Suprapubic skin (tissue), 4 donors: ENCODE data around the gene PLCL1. TPM values are rescaled to one million over a fixed set of nuclear protein-coding genes. Genes with fewer than 3 reads are reported as not detected.

Experiments
- DNase-seq, 2 donors: peaks; one replicate each; pipeline ENCODE4 v3.0.0-alpha.2; 2019; ENCODE audit warnings: low spot score in 2 of 2
- H3K27ac ChIP-seq: fragments of 200-600 bp; sonication (generic); one replicate; pipeline ENCODE4 v1.5.1; 2019
- H3K27me3 ChIP-seq: fragments of 200-600 bp; sonication (generic); one replicate; pipeline ENCODE4 v1.5.1; 2019
- H3K36me3 ChIP-seq: fragments of 200-600 bp; sonication (generic); one replicate; pipeline ENCODE4 v1.5.1; 2019
- H3K4me1 ChIP-seq: fragments of 200-600 bp; sonication (generic); one replicate; pipeline ENCODE4 v1.5.1; 2019
- H3K4me3 ChIP-seq: fragments of 200-600 bp; sonication (generic); one replicate; pipeline ENCODE4 v1.5.1; 2019; ENCODE audit warnings: mild to moderate bottlenecking
- H3K9me3 ChIP-seq: fragments of 200-600 bp; sonication (generic); one replicate; pipeline ENCODE4 v1.5.1; 2019
- EP300 ChIP-seq: sonication (generic); formaldehyde crosslinking; IDR thresholded peaks from one replicate; pipeline ENCODE4 v1.6.1; 2017; ENCODE audit warnings: antibody characterized with exemption
- POLR2A ChIP-seq, 2 donors: fragments of 450-650 bp; IDR thresholded peaks; one replicate each; pipeline ENCODE4 v1.6.1; 2017; ENCODE audit warnings: antibody characterized with exemption in 2 of 2, mild to moderate bottlenecking in 2 of 2, moderate library complexity in 2 of 2
- POLR2AphosphoS5 ChIP-seq, 3 donors: sonication (generic); formaldehyde crosslinking; IDR thresholded peaks; one replicate each; pipeline ENCODE4 v1.6.1; 2017; ENCODE audit warnings: antibody characterized with exemption in 3 of 3
- WGBS: methylation state at CpG from one replicate; pipeline ENCODE4 v1.1.5; 2018; 5-methylcytosine and 5-hydroxymethylcytosine counted together
- total RNA-seq, 4 donors: library from RNA; depleted of rRNA; stranded (reverse); fragments of >200 nt; gene quantifications; one replicate each; pipeline ENCODE4 v1.1.0, GENCODE V29; 2016
- TF ChIP-seq, protein P1 (sequence below), 2 donors: fragments of 200-600 bp in 1 of 2; fragments of 450-650 bp in 1 of 2; sonication (generic) in 1 of 2; IDR thresholded peaks; one replicate each; pipeline ENCODE4 v1.5.1; 2016 to 2019; ENCODE audit warnings: antibody characterized with exemption in 2 of 2, mild to moderate bottlenecking in 1 of 2, moderate library complexity in 1 of 2

PLCL1 gene
- total RNA-seq, 4 donors from 2014 or later: 2.4 to 2.6 (median 2.5) TPM

- H3K9me3 ChIP-seq: peaks cover 5% of the 10 kb centered on the region
- no peak overlapping the region for H3K27ac ChIP-seq
- TF ChIP-seq EP300 (no peak), POLR2A (IDR thresholded peaks at IDR 0.05) (no peak), POLR2AphosphoS5 (IDR thresholded peaks at IDR 0.05) (no peak)
- TF ChIP-seq, protein P1, sequence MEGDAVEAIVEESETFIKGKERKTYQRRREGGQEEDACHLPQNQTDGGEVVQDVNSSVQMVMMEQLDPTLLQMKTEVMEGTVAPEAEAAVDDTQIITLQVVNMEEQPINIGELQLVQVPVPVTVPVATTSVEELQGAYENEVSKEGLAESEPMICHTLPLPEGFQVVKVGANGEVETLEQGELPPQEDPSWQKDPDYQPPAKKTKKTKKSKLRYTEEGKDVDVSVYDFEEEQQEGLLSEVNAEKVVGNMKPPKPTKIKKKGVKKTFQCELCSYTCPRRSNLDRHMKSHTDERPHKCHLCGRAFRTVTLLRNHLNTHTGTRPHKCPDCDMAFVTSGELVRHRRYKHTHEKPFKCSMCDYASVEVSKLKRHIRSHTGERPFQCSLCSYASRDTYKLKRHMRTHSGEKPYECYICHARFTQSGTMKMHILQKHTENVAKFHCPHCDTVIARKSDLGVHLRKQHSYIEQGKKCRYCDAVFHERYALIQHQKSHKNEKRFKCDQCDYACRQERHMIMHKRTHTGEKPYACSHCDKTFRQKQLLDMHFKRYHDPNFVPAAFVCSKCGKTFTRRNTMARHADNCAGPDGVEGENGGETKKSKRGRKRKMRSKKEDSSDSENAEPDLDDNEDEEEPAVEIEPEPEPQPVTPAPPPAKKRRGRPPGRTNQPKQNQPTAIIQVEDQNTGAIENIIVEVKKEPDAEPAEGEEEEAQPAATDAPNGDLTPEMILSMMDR (IDR thresholded peaks at IDR 0.05): no peak
- H3K4me3 ChIP-seq: no peak overlapping the region
- H3K36me3 ChIP-seq: no peaks in the 10 kb centered on the region
- no peaks in the 10 kb centered on the region for H3K4me1 ChIP-seq
- no peaks in the 10 kb centered on the region for H3K27me3 ChIP-seq
- no peak for DNase-seq
Observed at GRCh38 chr2:197965756-197966155, 161.4 kb downstream of the PLCL1 start.

- Histone ChIP-seq H3K27ac (no peak overlapping the region), H3K27me3 (no peaks in the 10 kb centered on the region), H3K4me3 (no peak overlapping the region), H3K9me3 (peaks cover under 1% of the 10 kb centered on the region), H3K4me1 (peaks cover 12% of the 10 kb centered on the region), H3K36me3 (no peaks in the 10 kb centered on the region)
- TF ChIP-seq, protein P1 (IDR thresholded peaks at IDR 0.05): no peak
- no peak for DNase-seq
Observed at GRCh38 chr2:197969391-197969893, 165.0 kb downstream of the PLCL1 start.

- DNase-seq: no peak
- no peak overlapping the region for H3K27ac ChIP-seq
- no peaks in the 10 kb centered on the region for H3K27me3 ChIP-seq
- no peak overlapping the region for H3K4me3 ChIP-seq
- TF ChIP-seq POLR2A (IDR thresholded peaks at IDR 0.05) (no peak), POLR2AphosphoS5 (IDR thresholded peaks at IDR 0.05) (no peak), EP300 (no peak)
- TF ChIP-seq, protein P1 (IDR thresholded peaks at IDR 0.05): no peak
- H3K9me3 ChIP-seq: no peaks in the 10 kb centered on the region
- 28% methylated on average over 2 of the region's 2 CpGs for WGBS
- peaks cover 12% of the 10 kb centered on the region for H3K4me1 ChIP-seq
- H3K36me3 ChIP-seq: no peaks in the 10 kb centered on the region
Observed at GRCh38 chr2:197972061-197972460, 167.7 kb downstream of the PLCL1 start.

DNA sequence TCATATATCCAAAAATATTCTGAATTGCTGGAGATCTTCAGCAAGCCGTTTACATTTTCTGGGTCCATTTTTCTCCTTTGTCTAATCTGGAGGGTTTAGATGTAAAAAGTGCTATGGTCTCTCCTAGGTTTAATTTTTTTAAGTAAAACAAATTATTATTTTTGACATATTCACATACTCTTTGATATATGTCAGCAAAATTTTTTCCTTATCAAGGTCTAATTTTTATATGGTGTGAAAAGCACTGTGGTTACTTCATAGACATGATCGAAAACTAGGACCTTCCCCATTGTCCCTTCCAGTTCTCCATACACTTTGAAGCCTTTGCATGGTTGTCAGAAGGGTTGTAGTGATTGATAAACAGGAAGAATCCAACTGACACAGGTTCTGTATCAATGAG lies 168.2 kb downstream of the PLCL1 start:
- no peaks in the 10 kb centered on the region for H3K9me3 ChIP-seq
- no peak overlapping the region for H3K27ac ChIP-seq
- TF ChIP-seq, protein P1 (IDR thresholded peaks at IDR 0.05): no peak
- TF ChIP-seq POLR2AphosphoS5 (IDR thresholded peaks at IDR 0.05): no peak
- no peak for TF ChIP-seq EP300
- no peak for TF ChIP-seq POLR2A (IDR thresholded peaks at IDR 0.05)
- no peaks in the 10 kb centered on the region for H3K27me3 ChIP-seq
- no peaks in the 10 kb centered on the region for H3K36me3 ChIP-seq
- DNase-seq: no peak
- no peak overlapping the region for H3K4me3 ChIP-seq
- 85% methylated on average over 2 of the region's 2 CpGs for WGBS
- H3K4me1 ChIP-seq: peaks cover 12% of the 10 kb centered on the region

- H3K9me3 ChIP-seq: no peaks in the 10 kb centered on the region
- DNase-seq: no peak
- TF ChIP-seq EP300: no peak
- TF ChIP-seq POLR2A (IDR thresholded peaks at IDR 0.05): no peak
- TF ChIP-seq, protein P1 (IDR thresholded peaks at IDR 0.05): no peak
- no peak for TF ChIP-seq POLR2AphosphoS5 (IDR thresholded peaks at IDR 0.05)
- H3K27ac ChIP-seq: no peak overlapping the region
- H3K4me3 ChIP-seq: no peak overlapping the region
- H3K4me1 ChIP-seq: peaks cover 12% of the 10 kb centered on the region
- no peaks in the 10 kb centered on the region for H3K36me3 ChIP-seq
- H3K27me3 ChIP-seq: no peaks in the 10 kb centered on the region
Observed at GRCh38 chr2:197973772-197974171, 169.4 kb downstream of the PLCL1 start.
